Vagina (tissue), 2 donors: ENCODE measurements around the gene LRRFIP2.

Experiments
- POLR2A ChIP-seq, 2 donors: fragments of 450-650 bp; IDR thresholded peaks; one replicate each; pipeline ENCODE4 v1.6.1; 2017; ENCODE audit warnings: antibody characterized with exemption in 2 of 2, mild to moderate bottlenecking in 2 of 2, moderate library complexity in 2 of 2
- POLR2AphosphoS5 ChIP-seq, 2 donors: sonication (generic); formaldehyde crosslinking; IDR thresholded peaks; one replicate each; pipeline ENCODE4 v1.9.0; 2017; ENCODE audit warnings: antibody characterized with exemption in 2 of 2, mild to moderate bottlenecking in 2 of 2, low read depth in 1 of 2; ENCODE audit not compliant: insufficient read depth in 1 of 2
- TF ChIP-seq, protein P1 (sequence below), 3 experiments: fragments of 450-650 bp in 2 of 3; fragments of 200-600 bp in 1 of 3; sonication (generic) in 1 of 3; IDR thresholded peaks; one replicate each; pipeline ENCODE4 v1.5.1; 2017 to 2019; ENCODE audit warnings: antibody characterized with exemption in 3 of 3, mild to moderate bottlenecking in 2 of 3, moderate library complexity in 2 of 3

DNA sequence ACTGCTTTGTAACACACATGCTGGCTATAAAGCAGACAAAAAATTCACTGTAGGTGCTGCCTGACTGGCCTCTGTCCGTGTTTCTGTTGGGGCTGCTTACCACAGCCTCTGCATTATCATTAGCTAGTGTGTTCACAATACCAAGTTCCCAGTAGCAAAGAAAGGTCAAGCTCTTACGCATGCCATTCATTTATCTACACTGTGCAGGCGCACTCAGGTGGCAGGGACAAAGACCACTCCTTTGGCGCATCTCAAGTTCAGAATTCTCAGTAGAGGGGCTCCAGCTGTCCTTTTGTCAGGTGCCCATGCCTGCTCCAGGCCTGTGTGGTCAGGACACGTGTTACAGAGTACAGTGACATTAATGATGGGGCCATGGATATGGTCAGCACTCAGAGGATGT lies 158.7 kb downstream of the LRRFIP2 start:
- TF ChIP-seq, protein P1, sequence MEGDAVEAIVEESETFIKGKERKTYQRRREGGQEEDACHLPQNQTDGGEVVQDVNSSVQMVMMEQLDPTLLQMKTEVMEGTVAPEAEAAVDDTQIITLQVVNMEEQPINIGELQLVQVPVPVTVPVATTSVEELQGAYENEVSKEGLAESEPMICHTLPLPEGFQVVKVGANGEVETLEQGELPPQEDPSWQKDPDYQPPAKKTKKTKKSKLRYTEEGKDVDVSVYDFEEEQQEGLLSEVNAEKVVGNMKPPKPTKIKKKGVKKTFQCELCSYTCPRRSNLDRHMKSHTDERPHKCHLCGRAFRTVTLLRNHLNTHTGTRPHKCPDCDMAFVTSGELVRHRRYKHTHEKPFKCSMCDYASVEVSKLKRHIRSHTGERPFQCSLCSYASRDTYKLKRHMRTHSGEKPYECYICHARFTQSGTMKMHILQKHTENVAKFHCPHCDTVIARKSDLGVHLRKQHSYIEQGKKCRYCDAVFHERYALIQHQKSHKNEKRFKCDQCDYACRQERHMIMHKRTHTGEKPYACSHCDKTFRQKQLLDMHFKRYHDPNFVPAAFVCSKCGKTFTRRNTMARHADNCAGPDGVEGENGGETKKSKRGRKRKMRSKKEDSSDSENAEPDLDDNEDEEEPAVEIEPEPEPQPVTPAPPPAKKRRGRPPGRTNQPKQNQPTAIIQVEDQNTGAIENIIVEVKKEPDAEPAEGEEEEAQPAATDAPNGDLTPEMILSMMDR (IDR thresholded peaks at IDR 0.05) = no peak
- TF ChIP-seq POLR2A (IDR thresholded peaks at IDR 0.05) (no peak), POLR2AphosphoS5 (IDR thresholded peaks at IDR 0.05; ENCODE audit: insufficient read depth in 1 of 2, low read depth in 1 of 2) (no peak)
